Rectal smooth muscle tissue (tissue), 1 donor: ENCODE measurements around the gene CCDC183.
A peak's percentile ranks its signal among the peaks of the same experiment; 100 is the strongest.
"Not testable (repeated sequence)": the region's sequence is repeated elsewhere in the genome, so short reads cannot be mapped to it uniquely, and the experiment has no call there.

Experiments
- H3K27ac ChIP-seq: one replicate; pipeline ENCODE4 v1.7.0; 2013; ENCODE audit warnings: low read depth, low read length, inconsistent platforms
- H3K27me3 ChIP-seq: one replicate; pipeline ENCODE4 v1.7.0; 2013; ENCODE audit warnings: low read length; ENCODE audit not compliant: control insufficient read depth, insufficient read depth
- H3K36me3 ChIP-seq: one replicate; pipeline ENCODE4 v1.7.0; 2013; ENCODE audit warnings: low read length; ENCODE audit not compliant: control insufficient read depth, insufficient read depth
- H3K4me1 ChIP-seq: one replicate; pipeline ENCODE4 v1.7.0; 2013; ENCODE audit warnings: low read length; ENCODE audit not compliant: control insufficient read depth, insufficient read depth
- H3K4me3 ChIP-seq: one replicate; pipeline ENCODE4 v1.7.0; 2013; ENCODE audit warnings: low read length
- H3K9ac ChIP-seq: one replicate; pipeline ENCODE4 v1.7.0; 2013; ENCODE audit warnings: low read length

Gene CCDC183

GRCh38 chr9:136779808-136780207 is 16.3 kb upstream of the CCDC183 start:
- no peak overlapping the region for H3K27ac ChIP-seq
- H3K9ac ChIP-seq, result no peak overlapping the region
- no peaks in the 10 kb centered on the region for H3K4me1 ChIP-seq
- H3K36me3 ChIP-seq, result no peaks in the 10 kb centered on the region
- no peaks in the 10 kb centered on the region for H3K27me3 ChIP-seq
- no peak overlapping the region for H3K4me3 ChIP-seq

- Histone ChIP-seq H3K36me3 (no peaks in the 10 kb centered on the region), H3K4me1 (no peaks in the 10 kb centered on the region), H3K27ac (no peak overlapping the region)
These were observed 13.7 kb upstream of the CCDC183 start for GRCh38 chr9:136782452-136782851.

GRCh38 chr9:136784249-136784996 is 11.7 kb upstream of the CCDC183 start:
- no peaks in the 10 kb centered on the region for H3K36me3 ChIP-seq
- H3K4me1 ChIP-seq, result no peaks in the 10 kb centered on the region
- H3K4me3 ChIP-seq, result no peak overlapping the region
- H3K27ac ChIP-seq, result no peak overlapping the region
- no peaks in the 10 kb centered on the region for H3K27me3 ChIP-seq
- no peak overlapping the region for H3K9ac ChIP-seq

More at GRCh38 chr9:136782452-136782851, 13.7 kb upstream of the CCDC183 start:
- Histone ChIP-seq H3K9ac (no peak overlapping the region), H3K4me3 (no peak overlapping the region), H3K27me3 (no peaks in the 10 kb centered on the region)

GRCh38 chr9:136784997-136785361 is 11.2 kb upstream of the CCDC183 start:
- H3K9ac ChIP-seq, result no peak overlapping the region
- H3K27me3 ChIP-seq, result no peaks in the 10 kb centered on the region
- no peak overlapping the region for H3K4me3 ChIP-seq
- no peak overlapping the region for H3K27ac ChIP-seq
- no peaks in the 10 kb centered on the region for H3K36me3 ChIP-seq
- peaks cover under 1% of the 10 kb centered on the region for H3K4me1 ChIP-seq

- H3K27ac ChIP-seq, H3K27me3 ChIP-seq, H3K9ac ChIP-seq, H3K36me3 ChIP-seq, H3K4me3 ChIP-seq, H3K4me1 ChIP-seq: not testable (repeated sequence)
These were observed 10.4 kb upstream of the CCDC183 start for GRCh38 chr9:136785565-136786355.

- no peak overlapping the region for H3K27ac ChIP-seq
- H3K27me3 ChIP-seq, result no peaks in the 10 kb centered on the region
- H3K4me3 ChIP-seq, result no peak overlapping the region
- H3K4me1 ChIP-seq, result peaks cover 6% of the 10 kb centered on the region
- no peaks in the 10 kb centered on the region for H3K36me3 ChIP-seq
- no peak overlapping the region for H3K9ac ChIP-seq
These were observed 9.7 kb upstream of the CCDC183 start for GRCh38 chr9:136786451-136786850.

- not testable (repeated sequence) for H3K9ac ChIP-seq, H3K27me3 ChIP-seq, H3K4me3 ChIP-seq, H3K36me3 ChIP-seq, H3K4me1 ChIP-seq, H3K27ac ChIP-seq
These were observed 9.2 kb upstream of the CCDC183 start for GRCh38 chr9:136786983-136787382.

- Histone ChIP-seq H3K9ac (no peak overlapping the region), H3K27ac (no peak overlapping the region), H3K4me1 (peaks cover 9% of the 10 kb centered on the region)
These were observed 8.3 kb upstream of the CCDC183 start for GRCh38 chr9:136787690-136788400.

GRCh38 chr9:136788644-136789522 is 7.3 kb upstream of the CCDC183 start:
- not testable (repeated sequence) for H3K27me3 ChIP-seq, H3K27ac ChIP-seq, H3K9ac ChIP-seq, H3K36me3 ChIP-seq, H3K4me3 ChIP-seq, H3K4me1 ChIP-seq

More at GRCh38 chr9:136787690-136788400, 8.3 kb upstream of the CCDC183 start:
- no peak overlapping the region for H3K4me3 ChIP-seq
- H3K27me3 ChIP-seq, result no peaks in the 10 kb centered on the region
- no peaks in the 10 kb centered on the region for H3K36me3 ChIP-seq

- H3K4me1 ChIP-seq, result peaks cover 9% of the 10 kb centered on the region
- H3K36me3 ChIP-seq, result no peaks in the 10 kb centered on the region
- no peak overlapping the region for H3K27ac ChIP-seq
- no peak overlapping the region for H3K9ac ChIP-seq
- H3K4me3 ChIP-seq, result no peak overlapping the region
- no peaks in the 10 kb centered on the region for H3K27me3 ChIP-seq
These were observed 6.6 kb upstream of the CCDC183 start for GRCh38 chr9:136789523-136789937.

GRCh38 chr9:136790640-136791515 is 5.3 kb upstream of the CCDC183 start, which contains the start of gene TMEM141:
Gene TMEM141, plus strand, starts transcription at chr9:136791344. Its CDS starts 27 bp downstream, at chr9:136791371.
- H3K4me3 ChIP-seq, result peak within 1 kb of the TSS; percentile 92
- H3K4me1 ChIP-seq, result peaks cover 9% of the 10 kb centered on the region
- peak within 1 kb of the TSS; percentile 80 for H3K9ac ChIP-seq
- H3K36me3 ChIP-seq, result no peaks in the 10 kb centered on the region
- H3K27ac ChIP-seq, result peak within 1 kb of the TSS; percentile 88
- H3K27me3 ChIP-seq, result no peaks in the 10 kb centered on the region
